Mucosa of descending colon (tissue), 3 donors: ENCODE results near the gene AMDHD2. TPM values are rescaled to one million over a fixed set of nuclear protein-coding genes. Genes with fewer than 3 reads are reported as not detected.
A peak's percentile ranks its signal among the peaks of the same experiment; 100 is the strongest.

Source experiments
- ATAC-seq: fragments of 200-7000 bp; cut with Tn5 transposase; one replicate; pipeline ENCODE4 v1.9.1; 2020; ENCODE audit warnings: mild to moderate bottlenecking, moderate library complexity
- DNase-seq, 3 donors: peaks; one replicate each; pipeline ENCODE4 v3.0.0-alpha.2; 2020
- H3K36me3 ChIP-seq: fragments of 200-600 bp; one replicate; pipeline ENCODE4 v1.8.0; 2021; ENCODE audit warnings: low read depth, mild to moderate bottlenecking
- H3K4me1 ChIP-seq: fragments of 200-600 bp; one replicate; pipeline ENCODE4 v1.8.0; 2021; ENCODE audit warnings: low read depth, mild to moderate bottlenecking
- H3K4me3 ChIP-seq: fragments of 200-600 bp; one replicate; pipeline ENCODE4 v1.8.0; 2021; ENCODE audit warnings: mild to moderate bottlenecking
- H3K9me3 ChIP-seq: fragments of 200-600 bp; one replicate; pipeline ENCODE4 v1.8.0; 2021; ENCODE audit warnings: mild to moderate bottlenecking
- CTCF ChIP-seq: fragments of 200-600 bp; IDR thresholded peaks from one replicate; pipeline ENCODE4 v1.8.0; 2022; ENCODE audit warnings: antibody characterized with exemption, mild to moderate bottlenecking
- intact Hi-C, 2 donors: fragments of 100-400 bp; cut with DNase I in 1 of 2; cut with micrococcal nuclease in 1 of 2; formaldehyde crosslinking; loops; one replicate each; pipeline versions ENCODE4 v1.11.0 to v1.11.1; 2022; cut with DNase I, micrococcal nuclease
- total RNA-seq, 3 donors: library from RNA; stranded (reverse); fragmentation: NEBNext Ultra II Directional in 2 of 3; extraction: Animal tissue kit (Norgen Biotek cat#: 25700) in 2 of 3; gene quantifications; one replicate each; pipeline versions ENCODE4 v1.2.1 to v1.2.4, GENCODE V29; 2021 to 2023
- donor health status: DM: no; HTN: no; CAD: no; lungs with moderate emphysema.
- donor health status: DM: no; HTN: no; CAD: no.
- donor health status: DM: no; HTN: yes; CAD: no.

Gene AMDHD2
- total RNA-seq, 3 donors from 2014 or later, result 33.6 to 51.2 (median 38.4) TPM

DNA sequence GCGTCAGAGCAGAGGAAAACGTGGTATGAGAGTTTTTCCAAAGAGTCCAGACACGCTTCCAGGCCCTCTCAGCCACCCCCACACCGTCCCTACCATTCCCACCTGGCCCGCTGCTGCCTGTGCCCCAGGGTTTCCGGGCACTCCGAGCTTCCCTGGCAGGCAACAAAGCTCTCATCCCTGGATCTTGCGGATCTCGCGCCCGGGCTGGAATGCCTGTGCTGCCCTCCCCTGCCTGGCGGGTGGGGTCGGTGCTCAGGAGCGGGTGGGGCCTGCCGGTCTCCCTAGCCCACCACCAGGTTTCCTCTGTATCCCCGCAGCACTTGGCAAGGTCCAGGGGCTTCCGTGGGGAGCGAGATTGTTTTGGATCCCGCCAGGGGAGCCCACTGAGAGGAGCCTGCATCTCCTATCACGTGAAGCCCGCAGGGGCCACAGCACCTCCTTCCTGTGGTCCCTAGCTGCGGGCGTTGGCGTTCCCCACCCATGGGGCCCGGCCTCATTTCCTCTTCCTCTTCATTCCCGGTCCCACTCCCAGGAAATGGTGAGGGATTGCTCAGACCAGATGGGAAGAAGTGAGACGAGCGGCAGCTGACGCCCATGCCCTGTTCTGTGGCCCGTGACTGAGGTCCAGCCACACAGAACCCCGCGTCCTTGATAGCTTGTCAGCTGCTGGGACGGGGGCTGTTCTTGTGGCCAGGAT is 34.2 kb upstream of the AMDHD2 start:
- DNase-seq (peak in 1 of 3 donors; percentile 48), ATAC-seq (no peak)
- Histone ChIP-seq H3K4me1 (peaks cover 7% of the 10 kb centered on the region), H3K4me3 (no peak overlapping the region), H3K36me3 (no peaks in the 10 kb centered on the region), H3K9me3 (no peaks in the 10 kb centered on the region)
- intact Hi-C loops, result no loop called here
- TF ChIP-seq CTCF, result no peak

- TF ChIP-seq CTCF, result no peak
- H3K9me3 ChIP-seq, result no peaks in the 10 kb centered on the region
- H3K4me3 ChIP-seq, result no peak overlapping the region
Observed at GRCh38 chr16:2486645-2487516, 33.3 kb upstream of the AMDHD2 start.

DNA sequence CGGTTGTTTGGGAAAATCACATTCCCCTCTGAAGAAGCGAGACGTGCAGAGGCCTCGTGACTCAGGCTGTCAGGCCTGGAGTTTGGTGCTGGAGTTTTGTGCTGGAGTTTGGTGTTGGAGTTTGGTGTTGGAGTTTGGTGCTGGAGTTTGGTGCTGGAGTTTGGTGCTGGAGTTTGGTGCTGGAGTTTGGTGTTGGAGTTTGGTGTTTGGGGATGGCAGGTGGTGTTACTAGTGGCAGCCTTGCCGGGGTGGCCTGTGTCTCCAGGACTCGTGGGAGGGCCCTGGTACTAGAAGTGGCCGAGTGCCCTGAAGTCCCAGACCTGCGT is 32.7 kb upstream of the AMDHD2 start:
- Histone ChIP-seq H3K36me3 (no peaks in the 10 kb centered on the region), H3K9me3 (no peaks in the 10 kb centered on the region), H3K4me3 (no peak overlapping the region), H3K4me1 (no peaks in the 10 kb centered on the region)
- ATAC-seq (no peak), DNase-seq (no peak)
- intact Hi-C loops, result no loop called here
- no peak for TF ChIP-seq CTCF

More at GRCh38 chr16:2486645-2487516, 33.3 kb upstream of the AMDHD2 start:
- Histone ChIP-seq H3K4me1 (no peaks in the 10 kb centered on the region), H3K36me3 (no peaks in the 10 kb centered on the region)
- peak; percentile 75 to 77 (median 76) for DNase-seq
- intact Hi-C loops, result no loop called here
- peak; percentile 88 for ATAC-seq

- Histone ChIP-seq H3K4me1 (no peaks in the 10 kb centered on the region), H3K36me3 (no peaks in the 10 kb centered on the region), H3K9me3 (no peaks in the 10 kb centered on the region), H3K4me3 (no peak overlapping the region)
- TF ChIP-seq CTCF, result no peak
- ATAC-seq (no peak), DNase-seq (no peak)
- intact Hi-C loops, result no loop called here
Observed at GRCh38 chr16:2487903-2488531, 32.2 kb upstream of the AMDHD2 start.

GRCh38 chr16:2489581-2489980 is 30.6 kb upstream of the AMDHD2 start:
- intact Hi-C loops, result no loop called here
- Histone ChIP-seq H3K4me1 (no peaks in the 10 kb centered on the region), H3K9me3 (no peaks in the 10 kb centered on the region), H3K36me3 (no peaks in the 10 kb centered on the region), H3K4me3 (no peak overlapping the region)
- no peak for TF ChIP-seq CTCF
- no peak for ATAC-seq
- DNase-seq, result no peak
